ENCODE results near the gene NXPE3. TPM values are rescaled to one million over a fixed set of nuclear protein-coding genes. Genes with fewer than 3 reads are reported as not detected.
"Not testable (repeated sequence)": the region's sequence is repeated elsewhere in the genome, so short reads cannot be mapped to it uniquely, and the experiment has no call there.

NXPE3 gene
- total RNA-seq, 1 donor from 2014 or later, result 12.7 TPM

GRCh38 chr3:101862416-101863165 is 83.6 kb downstream of the NXPE3 start:
- Mint-ChIP-seq H3K27me3 (ENCODE audit: low read depth) (no peaks in the 10 kb centered on the region), H3K36me3 (peaks cover 31% of the 10 kb centered on the region), H3K27ac (peak overlapping the region; percentile 32), H3K9me3 (no peaks in the 10 kb centered on the region), H3K4me1 (peaks cover 26% of the 10 kb centered on the region), H3K4me3 (no peak overlapping the region)
- no peak for DNase-seq (ENCODE audit: low spot score in 2 of 2, unreplicated experiment in 2 of 2)
- no peak for TF ChIP-seq CTCF (IDR thresholded peaks at IDR 0.05; ENCODE audit: unreplicated experiment)

GRCh38 chr3:101864926-101865325 is 85.9 kb downstream of the NXPE3 start:
- H3K9me3 Mint-ChIP-seq; H3K27ac Mint-ChIP-seq; H3K4me3 Mint-ChIP-seq; DNase-seq (ENCODE audit: low spot score in 2 of 2, unreplicated experiment in 2 of 2); H3K27me3 Mint-ChIP-seq (ENCODE audit: low read depth): not testable (repeated sequence)
- peaks cover 28% of the 10 kb centered on the region for H3K4me1 Mint-ChIP-seq
- peaks cover 11% of the 10 kb centered on the region for H3K36me3 Mint-ChIP-seq

- Mint-ChIP-seq H3K27ac (peak overlapping the region; percentile 89), H3K36me3 (peaks cover 9% of the 10 kb centered on the region), H3K4me1 (peaks cover 28% of the 10 kb centered on the region), H3K27me3 (ENCODE audit: low read depth) (no peaks in the 10 kb centered on the region), H3K9me3 (no peaks in the 10 kb centered on the region), H3K4me3 (no peak overlapping the region)
- no peak for TF ChIP-seq CTCF (IDR thresholded peaks at IDR 0.05; ENCODE audit: unreplicated experiment)
- no peak for DNase-seq (ENCODE audit: low spot score in 2 of 2, unreplicated experiment in 2 of 2)
Measured at GRCh38 chr3:101865751-101866509, 86.9 kb downstream of the NXPE3 start.

- TF ChIP-seq CTCF (IDR thresholded peaks at IDR 0.05; ENCODE audit: unreplicated experiment), result no peak
- DNase-seq (ENCODE audit: low spot score in 2 of 2, unreplicated experiment in 2 of 2), result no peak
- Mint-ChIP-seq H3K27me3 (ENCODE audit: low read depth) (no peaks in the 10 kb centered on the region), H3K36me3 (peaks cover 2% of the 10 kb centered on the region), H3K4me1 (peaks cover 28% of the 10 kb centered on the region), H3K4me3 (no peak overlapping the region), H3K9me3 (no peaks in the 10 kb centered on the region), H3K27ac (peak overlapping the region; percentile 36)
Measured at GRCh38 chr3:101867511-101867910, 88.5 kb downstream of the NXPE3 start.

- Mint-ChIP-seq H3K4me1 (peaks cover 28% of the 10 kb centered on the region), H3K27ac (peak overlapping the region; percentile 36), H3K9me3 (peaks cover under 1% of the 10 kb centered on the region), H3K27me3 (ENCODE audit: low read depth) (no peaks in the 10 kb centered on the region), H3K4me3 (no peak overlapping the region), H3K36me3 (peaks cover 2% of the 10 kb centered on the region)
- DNase-seq (ENCODE audit: low spot score in 2 of 2, unreplicated experiment in 2 of 2), result no peak
- TF ChIP-seq CTCF (IDR thresholded peaks at IDR 0.05; ENCODE audit: unreplicated experiment), result no peak
Measured at GRCh38 chr3:101867996-101868395, 89.0 kb downstream of the NXPE3 start.

All from mesothelial cell of epicardium (in vitro differentiated cells).